A673 (cell line): ENCODE data around the gene DOCK4. TPM values are rescaled to one million over a fixed set of nuclear protein-coding genes. Genes with fewer than 3 reads are reported as not detected.

Experiments
- BruUV-seq: library from RNA; stranded (reverse); fragments of 400-500 nt; replicated peaks from 2 replicates; lab custom pipeline; 2021; lab: Mats Ljungman, UMichigan
- CTCF ChIA-PET: fragments of 300-600 bp; sonication (Branson Sonifier 250); formaldehyde crosslinking; loops from one replicate; lab custom pipeline; 2022; ENCODE audit warnings: antibody characterized with exemption; lab: Charles Lee
- POLR2A ChIA-PET: fragments of 300-600 bp; sonication (Branson Sonifier 250); formaldehyde crosslinking; loops from one replicate; lab custom pipeline; 2022; ENCODE audit warnings: antibody characterized with exemption; ENCODE audit not compliant: low non-redundant PET; lab: Charles Lee
- DNase-seq: peaks from one replicate; pipeline ENCODE4 v3.0.0-alpha.2; 2015; ENCODE audit warnings: low spot score
- H3K27ac ChIP-seq: fragments of 200-600 bp; sonication (generic); 2 replicates; pipeline ENCODE4 v1.5.1; 2016; ENCODE audit warnings: mixed run types, low read depth, mild to moderate bottlenecking, mixed read lengths, antibody characterized with exemption, low read length; ENCODE audit not compliant: poor library complexity, severe bottlenecking
- H3K27me3 ChIP-seq: fragments of 200-600 bp; sonication (generic); replicated peaks from 2 replicates; pipeline ENCODE4 v1.6.1; 2017; ENCODE audit warnings: mixed run types, low read depth, mild to moderate bottlenecking, mixed read lengths, antibody characterized with exemption, low read length; ENCODE audit not compliant: insufficient read depth, poor library complexity
- H3K36me3 ChIP-seq: fragments of 200-600 bp; sonication (generic); 2 replicates; pipeline ENCODE4 v1.6.1; 2016; ENCODE audit warnings: mixed run types, mild to moderate bottlenecking, mixed read lengths, antibody characterized with exemption, low read length; ENCODE audit not compliant: insufficient read depth, poor library complexity, severe bottlenecking
- H3K4me1 ChIP-seq: fragments of 200-600 bp; sonication (generic); 2 replicates; pipeline ENCODE4 v1.6.1; 2017; ENCODE audit warnings: mixed run types, mild to moderate bottlenecking, mixed read lengths, antibody characterized with exemption, low read length; ENCODE audit not compliant: insufficient read depth, poor library complexity, severe bottlenecking
- H3K4me3 ChIP-seq: fragments of 200-600 bp; sonication (generic); 2 replicates; pipeline ENCODE4 v1.5.1; 2016; ENCODE audit warnings: low read depth, mixed run types, mild to moderate bottlenecking, mixed read lengths, low read length; ENCODE audit not compliant: poor library complexity, severe bottlenecking
- H3K9me3 ChIP-seq: fragments of 200-600 bp; sonication (generic); 2 replicates; pipeline ENCODE4 v1.6.1; 2016; ENCODE audit warnings: mixed run types, low read depth, mild to moderate bottlenecking, mixed read lengths, antibody characterized with exemption, low read length; ENCODE audit not compliant: poor library complexity, severe bottlenecking
- EZH2 ChIP-seq: fragments of 200-600 bp; sonication (generic); IDR thresholded peaks from 2 replicates; pipeline ENCODE4 v1.6.1; 2017; ENCODE audit warnings: borderline replicate concordance, low read depth, mild to moderate bottlenecking, mixed read lengths, antibody characterized with exemption, low read length; ENCODE audit not compliant: poor library complexity, severe bottlenecking
- intact Hi-C: fragments of 100-400 bp; cut with micrococcal nuclease; formaldehyde crosslinking; loops from one replicate; pipeline ENCODE4 v1.10.0; 2022; ENCODE audit not compliant: unreplicated experiment
- total RNA-seq: library from RNA; stranded (reverse); gene quantifications from 2 replicates; pipeline ENCODE4 v1.2.3, GENCODE V29; 2021
- TF ChIP-seq, protein P1 (sequence below): fragments of 300-800, 200-600 bp; sonication (generic); conservative IDR thresholded peaks from 2 replicates; pipeline ENCODE4 v1.5.1; 2017; ENCODE audit warnings: low read depth, mild to moderate bottlenecking, antibody characterized with exemption, low read length, moderate library complexity, mixed read lengths

The DOCK4 gene
- total RNA-seq, 1 experiment from 2014 or later, result 28.5 TPM

DNA sequence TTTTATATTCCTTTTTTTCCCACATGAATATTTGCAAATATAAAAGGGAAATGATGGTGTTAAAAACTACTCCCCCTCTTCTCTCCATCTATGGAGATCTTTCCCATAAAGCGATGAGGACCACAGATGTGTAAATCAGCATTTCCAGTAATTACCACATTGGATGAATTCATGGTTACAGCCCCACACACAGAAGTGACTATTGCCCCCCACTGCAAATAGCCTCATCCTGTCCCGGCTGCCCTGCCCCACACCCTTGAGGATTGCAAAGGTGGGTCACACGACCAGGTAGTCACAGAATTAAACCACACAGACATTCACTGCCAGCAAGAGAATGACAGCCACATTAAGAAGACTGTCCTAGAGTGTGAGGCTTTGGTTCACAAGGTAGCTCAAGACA, 145.1 kb downstream of the DOCK4 start:
- POLR2A ChIA-PET, result no interaction called here
- H3K27ac ChIP-seq, result no peak overlapping the region
- H3K9me3 ChIP-seq, result no peaks in the 10 kb centered on the region
- CTCF ChIA-PET, result no interaction called here
- peaks cover under 1% of the 10 kb centered on the region for H3K4me1 ChIP-seq
- TF ChIP-seq, protein P1, sequence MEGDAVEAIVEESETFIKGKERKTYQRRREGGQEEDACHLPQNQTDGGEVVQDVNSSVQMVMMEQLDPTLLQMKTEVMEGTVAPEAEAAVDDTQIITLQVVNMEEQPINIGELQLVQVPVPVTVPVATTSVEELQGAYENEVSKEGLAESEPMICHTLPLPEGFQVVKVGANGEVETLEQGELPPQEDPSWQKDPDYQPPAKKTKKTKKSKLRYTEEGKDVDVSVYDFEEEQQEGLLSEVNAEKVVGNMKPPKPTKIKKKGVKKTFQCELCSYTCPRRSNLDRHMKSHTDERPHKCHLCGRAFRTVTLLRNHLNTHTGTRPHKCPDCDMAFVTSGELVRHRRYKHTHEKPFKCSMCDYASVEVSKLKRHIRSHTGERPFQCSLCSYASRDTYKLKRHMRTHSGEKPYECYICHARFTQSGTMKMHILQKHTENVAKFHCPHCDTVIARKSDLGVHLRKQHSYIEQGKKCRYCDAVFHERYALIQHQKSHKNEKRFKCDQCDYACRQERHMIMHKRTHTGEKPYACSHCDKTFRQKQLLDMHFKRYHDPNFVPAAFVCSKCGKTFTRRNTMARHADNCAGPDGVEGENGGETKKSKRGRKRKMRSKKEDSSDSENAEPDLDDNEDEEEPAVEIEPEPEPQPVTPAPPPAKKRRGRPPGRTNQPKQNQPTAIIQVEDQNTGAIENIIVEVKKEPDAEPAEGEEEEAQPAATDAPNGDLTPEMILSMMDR, result no peak
- no peak for TF ChIP-seq EZH2
- intact Hi-C loops, result no loop called here
- no peaks in the 10 kb centered on the region for H3K27me3 ChIP-seq
- H3K4me3 ChIP-seq, result no peak overlapping the region
- BruUV-seq, result no TSS peak
- H3K36me3 ChIP-seq, result no peaks in the 10 kb centered on the region
- no peak for DNase-seq

DNA sequence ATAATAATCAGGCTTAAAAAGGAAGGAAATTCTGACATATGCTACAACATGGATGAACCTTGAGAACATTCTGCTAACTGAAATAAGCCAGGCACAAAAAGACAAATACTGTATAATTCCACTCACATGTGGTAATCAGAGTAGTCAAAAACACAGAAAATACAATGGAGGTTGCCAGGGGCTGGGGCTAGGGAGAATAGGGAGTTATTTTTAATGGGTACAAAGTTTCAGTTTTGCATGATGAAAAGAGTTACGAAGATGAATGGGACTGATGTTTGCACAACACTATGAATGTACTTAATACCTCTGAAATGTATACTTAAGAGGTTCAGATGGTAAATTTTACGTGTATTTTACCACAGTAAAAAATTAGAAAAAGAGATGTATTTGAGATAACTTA, 145.6 kb downstream of the DOCK4 start:
- DNase-seq, result no peak
- intact Hi-C loops, result no loop called here
- no peaks in the 10 kb centered on the region for H3K9me3 ChIP-seq
- no peak overlapping the region for H3K27ac ChIP-seq
- no peaks in the 10 kb centered on the region for H3K27me3 ChIP-seq
- no peaks in the 10 kb centered on the region for H3K36me3 ChIP-seq
- BruUV-seq, result no TSS peak
- POLR2A ChIA-PET, result no interaction called here
- CTCF ChIA-PET, result no interaction called here
- H3K4me3 ChIP-seq, result no peak overlapping the region
- TF ChIP-seq, protein P1, result no peak
- TF ChIP-seq EZH2, result no peak
- peaks cover 4% of the 10 kb centered on the region for H3K4me1 ChIP-seq

DNA sequence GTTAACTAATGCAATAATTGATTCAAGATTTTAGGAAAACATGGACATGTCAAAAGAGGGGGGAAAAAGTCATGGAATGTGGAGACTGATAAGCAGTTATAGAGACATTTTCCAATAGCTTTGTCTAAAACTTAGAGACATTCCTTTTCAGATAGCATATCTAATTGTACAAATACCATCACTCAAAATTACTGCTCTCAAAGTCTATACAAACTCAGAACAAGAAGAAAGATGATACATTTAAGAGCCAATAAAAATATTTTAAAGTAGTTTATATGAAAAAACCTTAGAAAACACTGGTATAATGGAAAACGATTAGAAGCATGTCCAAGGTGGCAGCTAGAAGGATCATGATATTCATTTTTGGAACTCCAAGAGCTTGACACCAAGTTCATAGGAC, 146.5 kb downstream of the DOCK4 start:
- ChIA-PET POLR2A (interaction anchor here (0.5 to 0.7 kb wide), 2 partner anchors 77 to 108 kb away, joined by 3 read pairs; no protein-coding TSS in a partner anchor), CTCF (no interaction called here)
- intact Hi-C loops, result no loop called here
- peaks cover 4% of the 10 kb centered on the region for H3K4me1 ChIP-seq
- no peak for DNase-seq
- no peak overlapping the region for H3K27ac ChIP-seq
- no peaks in the 10 kb centered on the region for H3K36me3 ChIP-seq
- H3K4me3 ChIP-seq, result no peak overlapping the region
- no peaks in the 10 kb centered on the region for H3K27me3 ChIP-seq
- H3K9me3 ChIP-seq, result no peaks in the 10 kb centered on the region
- TF ChIP-seq, protein P1, result no peak
- no peak for TF ChIP-seq EZH2
- no TSS peak for BruUV-seq
